ENCODE data around the gene EDN2. TPM values are rescaled to one million over a fixed set of nuclear protein-coding genes. Genes with fewer than 3 reads are reported as not detected.

The EDN2 gene
- polyA plus RNA-seq, 1 experiment, result 0.06 TPM

DNA sequence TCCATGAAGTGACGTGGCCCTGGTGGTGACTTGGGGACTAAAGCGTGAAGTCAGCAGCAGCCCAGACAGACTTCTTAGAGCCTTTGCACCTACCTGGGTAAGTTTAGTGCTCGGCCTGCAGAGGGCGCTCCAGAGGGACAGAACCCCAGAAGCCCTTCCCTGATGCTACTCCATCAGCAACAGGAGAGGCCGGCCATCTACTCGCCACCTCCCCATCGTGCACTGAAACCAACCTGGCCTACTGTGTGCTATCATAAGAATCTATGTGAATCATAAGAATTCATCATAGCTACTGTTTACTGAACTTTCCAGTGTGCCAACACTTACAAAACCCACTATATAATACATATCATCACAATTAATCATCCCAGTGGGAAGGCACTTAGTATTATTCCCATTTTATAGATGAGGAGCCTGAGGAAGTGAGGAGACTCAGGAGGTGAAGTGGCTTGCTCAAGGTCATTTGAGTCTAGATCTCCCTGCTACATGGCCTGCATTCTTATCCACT, 7.9 kb upstream of the EDN2 start:
- no peaks in the 10 kb centered on the region for H3K27me3 ChIP-seq (ENCODE audit: control insufficient read depth, insufficient read depth, low read length)
- no peak overlapping the region for H3K4me3 ChIP-seq (ENCODE audit: low read depth, low read length)
- H3K36me3 ChIP-seq (ENCODE audit: control insufficient read depth, insufficient read depth, low read length), result no peaks in the 10 kb centered on the region
- TF ChIP-seq, protein P1, sequence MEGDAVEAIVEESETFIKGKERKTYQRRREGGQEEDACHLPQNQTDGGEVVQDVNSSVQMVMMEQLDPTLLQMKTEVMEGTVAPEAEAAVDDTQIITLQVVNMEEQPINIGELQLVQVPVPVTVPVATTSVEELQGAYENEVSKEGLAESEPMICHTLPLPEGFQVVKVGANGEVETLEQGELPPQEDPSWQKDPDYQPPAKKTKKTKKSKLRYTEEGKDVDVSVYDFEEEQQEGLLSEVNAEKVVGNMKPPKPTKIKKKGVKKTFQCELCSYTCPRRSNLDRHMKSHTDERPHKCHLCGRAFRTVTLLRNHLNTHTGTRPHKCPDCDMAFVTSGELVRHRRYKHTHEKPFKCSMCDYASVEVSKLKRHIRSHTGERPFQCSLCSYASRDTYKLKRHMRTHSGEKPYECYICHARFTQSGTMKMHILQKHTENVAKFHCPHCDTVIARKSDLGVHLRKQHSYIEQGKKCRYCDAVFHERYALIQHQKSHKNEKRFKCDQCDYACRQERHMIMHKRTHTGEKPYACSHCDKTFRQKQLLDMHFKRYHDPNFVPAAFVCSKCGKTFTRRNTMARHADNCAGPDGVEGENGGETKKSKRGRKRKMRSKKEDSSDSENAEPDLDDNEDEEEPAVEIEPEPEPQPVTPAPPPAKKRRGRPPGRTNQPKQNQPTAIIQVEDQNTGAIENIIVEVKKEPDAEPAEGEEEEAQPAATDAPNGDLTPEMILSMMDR (IDR thresholded peaks at IDR 0.05; ENCODE audit: insufficient read depth, low read depth, low read length), result peak; percentile 57
- POLR2A ChIA-PET, result no interaction called here
- no peak for DNase-seq (ENCODE audit: low read depth)
- CTCF ChIA-PET, result interaction anchor here (0.7 to 3.2 kb wide), 13 partner anchors 9 to 78 kb away, joined by 3 to 23 read pairs (median 3); partner anchors contain the start of gene EDN2

DNA sequence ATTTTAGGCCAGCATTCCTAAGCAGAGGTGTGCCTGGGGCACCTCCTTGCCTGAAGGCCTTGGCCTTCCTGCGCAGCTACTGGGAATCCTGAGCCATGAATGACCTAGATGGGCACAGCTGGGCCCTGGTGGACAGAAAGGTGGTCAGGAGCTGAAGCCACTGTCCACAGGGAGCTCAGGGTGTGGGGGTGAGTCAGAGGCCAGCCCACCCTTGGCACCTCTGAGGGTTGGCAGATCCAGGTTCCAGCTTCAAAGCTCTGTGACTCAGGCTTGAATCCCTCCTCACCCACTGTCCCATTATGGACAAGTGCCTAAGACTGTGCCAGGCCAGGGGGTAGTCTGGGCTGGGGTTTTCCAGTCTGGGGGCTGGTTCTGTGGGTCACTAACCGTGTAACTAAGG, 6.4 kb upstream of the EDN2 start:
- Histone ChIP-seq H3K36me3 (ENCODE audit: control insufficient read depth, insufficient read depth, low read length) (no peaks in the 10 kb centered on the region), H3K4me3 (ENCODE audit: low read depth, low read length) (no peak overlapping the region), H3K27me3 (ENCODE audit: control insufficient read depth, insufficient read depth, low read length) (no peaks in the 10 kb centered on the region; the same call in 1 of the 2 replicates)
- ChIA-PET CTCF (interaction anchor here (1.7 to 3.2 kb wide), 2 partner anchors 8 to 73 kb away, joined by 4 to 23 read pairs; partner anchors contain the start of gene EDN2), POLR2A (no interaction called here)
- TF ChIP-seq, protein P1 (IDR thresholded peaks at IDR 0.05; ENCODE audit: insufficient read depth, low read depth, low read length), result no peak
- DNase-seq (ENCODE audit: low read depth), result no peak

DNA sequence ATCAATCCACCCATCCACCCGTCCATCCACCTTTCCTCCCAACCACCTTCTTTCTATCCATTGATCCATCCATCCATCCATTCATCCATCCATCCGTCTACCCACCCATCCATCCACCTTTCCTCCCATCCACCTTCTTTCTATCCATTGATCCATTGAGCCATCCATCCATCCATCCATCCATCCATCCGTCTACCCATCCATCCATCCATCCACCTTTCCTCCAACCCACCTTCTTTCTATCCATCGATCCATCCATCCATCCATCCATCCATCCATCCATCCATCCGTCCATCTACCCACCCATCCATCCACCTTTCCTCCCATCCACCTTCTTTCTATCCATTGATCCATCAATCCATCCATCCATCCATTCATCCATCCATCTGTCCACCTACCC, 5.1 kb upstream of the EDN2 start:
- TF ChIP-seq, protein P1 (IDR thresholded peaks at IDR 0.05; ENCODE audit: insufficient read depth, low read depth, low read length), result no peak
- Histone ChIP-seq H3K4me3 (ENCODE audit: low read depth, low read length) (no peak overlapping the region), H3K27me3 (ENCODE audit: control insufficient read depth, insufficient read depth, low read length) (no peaks in the 10 kb centered on the region; the same call in 1 of the 2 replicates), H3K36me3 (ENCODE audit: control insufficient read depth, insufficient read depth, low read length) (no peaks in the 10 kb centered on the region)
- CTCF ChIA-PET, result no interaction called here
- POLR2A ChIA-PET, result no interaction called here
- no peak for DNase-seq (ENCODE audit: low read depth)

DNA sequence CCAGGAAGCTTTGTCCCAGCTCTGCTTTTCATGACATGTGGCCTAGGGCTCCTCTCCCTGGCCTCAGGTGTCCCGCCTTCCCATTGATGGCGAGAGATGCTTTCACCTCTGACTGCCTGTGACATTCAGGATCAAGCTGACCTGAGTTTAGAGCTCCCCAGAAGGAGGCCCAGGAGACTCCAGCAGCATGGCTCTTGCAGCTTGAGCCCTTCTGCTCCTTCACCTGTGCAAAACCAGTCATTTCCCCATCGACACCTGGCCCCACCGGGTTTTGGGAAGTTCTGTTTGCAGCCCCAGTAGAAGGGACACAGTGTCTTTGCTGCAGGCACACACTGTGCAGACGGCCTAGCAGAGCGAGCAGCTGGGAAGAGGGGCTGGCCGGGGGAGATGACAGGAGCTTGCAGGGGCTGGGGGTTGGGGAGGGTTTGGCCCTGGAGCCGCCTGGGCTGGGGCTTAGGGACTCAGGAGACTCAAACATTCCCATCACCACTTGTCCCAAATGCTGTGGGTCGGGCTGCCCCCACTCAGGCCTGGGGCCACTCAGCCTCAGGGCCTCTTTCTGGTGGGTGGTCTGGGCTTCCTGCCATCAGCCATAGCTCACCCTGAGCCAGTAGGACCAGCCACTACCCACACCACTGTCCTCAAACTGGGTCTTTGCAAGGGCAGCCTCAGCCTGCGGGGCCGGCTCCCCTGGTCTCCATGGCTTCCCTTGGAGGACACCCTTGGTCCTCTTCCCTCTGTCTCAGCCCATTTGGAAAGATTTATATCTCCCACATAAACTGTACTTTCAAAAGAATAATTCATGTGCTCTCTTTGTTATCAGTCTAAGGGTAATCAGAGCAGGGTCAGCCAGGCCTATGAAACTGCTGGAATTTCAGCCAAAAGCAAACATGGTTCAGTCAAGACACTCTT, 3.8 kb upstream of the EDN2 start:
- H3K27me3 ChIP-seq (ENCODE audit: control insufficient read depth, insufficient read depth, low read length), result no peaks in the 10 kb centered on the region; the same call in 1 of the 2 replicates
- CTCF ChIA-PET, result interaction anchor here (1.1 to 1.6 kb wide), 2 partner anchors 28 to 55 kb away, joined by 3 to 4 read pairs; no protein-coding TSS in a partner anchor
- TF ChIP-seq, protein P1 (IDR thresholded peaks at IDR 0.05; ENCODE audit: insufficient read depth, low read depth, low read length), result no peak
- H3K4me3 ChIP-seq (ENCODE audit: low read depth, low read length), result no peak overlapping the region
- no peaks in the 10 kb centered on the region for H3K36me3 ChIP-seq (ENCODE audit: control insufficient read depth, insufficient read depth, low read length)
- POLR2A ChIA-PET, result no interaction called here
- no peak for DNase-seq (ENCODE audit: low read depth)
